Measurements from ENCODE around the gene AZU1. TPM values are rescaled to one million over a fixed set of nuclear protein-coding genes. Genes with fewer than 3 reads are reported as not detected.

Gene AZU1
- total and polyA plus RNA-seq, 7 donors, result 0.03 to 1.1 (median 0.36) TPM; not detected in 4

DNA sequence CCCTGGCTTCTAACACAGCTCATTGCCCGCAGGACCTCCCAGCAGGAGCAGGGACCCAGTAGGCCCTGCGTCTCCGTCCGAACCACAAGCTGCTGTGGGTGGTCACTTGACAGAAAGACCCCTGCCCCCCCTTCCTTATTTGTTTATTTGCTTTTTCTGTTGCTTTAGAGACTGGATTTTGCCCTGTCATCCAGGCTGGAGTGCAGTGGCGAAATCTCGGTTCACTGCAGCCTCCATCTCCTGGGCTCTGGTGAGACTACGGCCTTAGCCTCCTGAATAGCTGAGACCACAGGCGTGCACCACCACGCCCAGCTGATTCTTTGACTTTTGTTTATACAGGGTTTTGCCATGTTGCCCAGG, 38.0 kb upstream of the AZU1 start:
- Histone ChIP-seq H3K4me1 (peaks cover 0 to 11% (median 0%) of the 10 kb centered on the region in 4 donors), H3K4me3 (no peak overlapping the region), H3K36me3 (no peaks in the 10 kb centered on the region), H3K27ac (peak overlapping the region; percentile 35 to 55 (median 42)), H3K27me3 (no peaks in the 10 kb centered on the region), H3K9me3 (no peaks in the 10 kb centered on the region)
- no peak for TF ChIP-seq POLR2A (IDR thresholded peaks at IDR 0.05)
- TF ChIP-seq, protein P1, sequence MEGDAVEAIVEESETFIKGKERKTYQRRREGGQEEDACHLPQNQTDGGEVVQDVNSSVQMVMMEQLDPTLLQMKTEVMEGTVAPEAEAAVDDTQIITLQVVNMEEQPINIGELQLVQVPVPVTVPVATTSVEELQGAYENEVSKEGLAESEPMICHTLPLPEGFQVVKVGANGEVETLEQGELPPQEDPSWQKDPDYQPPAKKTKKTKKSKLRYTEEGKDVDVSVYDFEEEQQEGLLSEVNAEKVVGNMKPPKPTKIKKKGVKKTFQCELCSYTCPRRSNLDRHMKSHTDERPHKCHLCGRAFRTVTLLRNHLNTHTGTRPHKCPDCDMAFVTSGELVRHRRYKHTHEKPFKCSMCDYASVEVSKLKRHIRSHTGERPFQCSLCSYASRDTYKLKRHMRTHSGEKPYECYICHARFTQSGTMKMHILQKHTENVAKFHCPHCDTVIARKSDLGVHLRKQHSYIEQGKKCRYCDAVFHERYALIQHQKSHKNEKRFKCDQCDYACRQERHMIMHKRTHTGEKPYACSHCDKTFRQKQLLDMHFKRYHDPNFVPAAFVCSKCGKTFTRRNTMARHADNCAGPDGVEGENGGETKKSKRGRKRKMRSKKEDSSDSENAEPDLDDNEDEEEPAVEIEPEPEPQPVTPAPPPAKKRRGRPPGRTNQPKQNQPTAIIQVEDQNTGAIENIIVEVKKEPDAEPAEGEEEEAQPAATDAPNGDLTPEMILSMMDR (IDR thresholded peaks at IDR 0.05), result no peak
- WGBS, 2 donors, result 68 to 77% methylated on average over 9 of the region's 9 CpGs
- intact Hi-C loops (cut with DNase I), result no loop called here
- no peak for DNase-seq

DNA sequence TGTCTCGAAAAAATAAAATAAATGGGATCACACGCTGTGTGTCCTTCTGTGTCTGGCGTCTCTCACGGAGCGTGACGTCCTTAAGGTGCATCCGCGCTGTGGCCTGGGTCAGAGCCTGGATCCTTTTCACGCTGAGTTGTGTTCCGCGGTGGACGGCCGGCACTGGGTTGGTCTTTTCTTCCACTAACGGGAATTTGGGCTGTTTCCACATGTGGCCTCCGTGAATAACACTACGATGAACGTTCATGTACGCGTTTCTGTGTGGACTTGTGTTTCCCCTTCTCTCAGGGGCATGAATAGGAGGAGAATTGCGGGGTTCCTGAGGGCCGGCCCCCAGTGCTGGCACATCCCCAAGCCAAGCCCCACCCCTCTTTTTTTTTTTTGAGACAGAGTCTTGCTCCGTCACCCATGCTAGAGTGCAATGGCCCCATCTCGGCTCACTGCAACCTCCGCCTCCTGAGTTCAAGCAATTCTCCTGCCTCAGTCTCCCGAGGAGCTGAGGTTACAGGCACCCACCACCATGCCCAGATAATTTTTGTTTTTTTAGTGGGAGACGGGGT, 36.5 kb upstream of the AZU1 start:
- no peak overlapping the region for H3K4me3 ChIP-seq
- no peaks in the 10 kb centered on the region for H3K27me3 ChIP-seq
- peaks cover 0 to 19% (median 4%) of the 10 kb centered on the region in 4 donors for H3K4me1 ChIP-seq
- H3K36me3 ChIP-seq, result no peaks in the 10 kb centered on the region
- TF ChIP-seq POLR2AphosphoS5 (IDR thresholded peaks at IDR 0.05), result no peak
- TF ChIP-seq EP300 (IDR thresholded peaks at IDR 0.05), result no peak
- TF ChIP-seq, protein P1 (IDR thresholded peaks at IDR 0.05), result no peak
- TF ChIP-seq POLR2A (IDR thresholded peaks at IDR 0.05), result no peak
- DNase-seq, result no peak
- intact Hi-C loops (cut with DNase I), result no loop called here
- no peaks in the 10 kb centered on the region for H3K9me3 ChIP-seq
- 89 to 91% methylated on average over 26 of the region's 26 CpGs for WGBS, 2 donors
- no peak overlapping the region for H3K27ac ChIP-seq

DNA sequence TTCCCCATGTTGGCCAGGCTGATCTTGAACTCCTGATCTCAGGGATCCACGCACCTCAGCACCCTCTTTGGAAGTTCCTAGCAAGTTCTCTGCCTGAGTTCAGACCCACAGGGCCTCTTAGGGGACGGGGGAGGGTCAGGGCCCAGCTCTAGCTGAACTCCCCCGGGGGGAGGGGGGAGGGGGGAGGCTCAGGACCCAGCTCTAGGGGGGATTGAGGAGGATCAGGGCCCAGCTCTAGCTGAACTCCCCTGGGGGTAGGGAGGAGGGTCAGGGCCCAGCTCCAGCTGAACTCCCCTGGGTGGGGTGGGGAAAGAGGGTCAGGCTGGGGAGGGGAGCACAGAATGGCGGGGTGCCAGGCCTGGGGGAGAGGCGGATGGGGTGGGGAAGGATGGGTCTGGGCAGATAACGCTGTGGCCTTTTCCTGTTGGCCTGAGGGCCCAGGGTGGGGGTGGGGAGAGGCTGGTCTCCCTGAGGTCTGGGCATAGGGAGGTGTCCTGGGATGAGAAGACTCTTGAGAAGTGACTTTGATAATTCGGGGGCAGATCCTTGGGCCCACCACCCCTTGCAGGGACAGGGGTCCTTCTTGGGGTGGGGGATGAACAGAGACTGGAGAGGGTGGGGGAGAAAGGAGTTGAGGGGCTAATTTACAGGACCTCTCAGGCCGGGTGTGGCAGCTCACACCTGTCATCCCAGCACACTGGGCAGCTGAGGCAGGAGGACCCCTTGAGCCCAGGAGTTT, 35.9 kb upstream of the AZU1 start:
- H3K27me3 ChIP-seq, result no peaks in the 10 kb centered on the region
- TF ChIP-seq, protein P1 (IDR thresholded peaks at IDR 0.05), result no peak
- no peak for TF ChIP-seq EP300 (IDR thresholded peaks at IDR 0.05)
- no peak for TF ChIP-seq POLR2AphosphoS5 (IDR thresholded peaks at IDR 0.05)
- no peak for TF ChIP-seq POLR2A (IDR thresholded peaks at IDR 0.05)
- no peaks in the 10 kb centered on the region for H3K36me3 ChIP-seq
- H3K9me3 ChIP-seq, result no peaks in the 10 kb centered on the region
- peak overlapping the region in 1 of 4 donors; percentile 46 for H3K27ac ChIP-seq
- no peak for DNase-seq
- WGBS, 2 donors, result 73 to 75% methylated on average over 8 of the region's 8 CpGs
- H3K4me3 ChIP-seq, result no peak overlapping the region
- intact Hi-C loops (cut with DNase I), result no loop called here
- H3K4me1 ChIP-seq, result peaks cover 0 to 24% (median 10%) of the 10 kb centered on the region in 4 donors

DNA sequence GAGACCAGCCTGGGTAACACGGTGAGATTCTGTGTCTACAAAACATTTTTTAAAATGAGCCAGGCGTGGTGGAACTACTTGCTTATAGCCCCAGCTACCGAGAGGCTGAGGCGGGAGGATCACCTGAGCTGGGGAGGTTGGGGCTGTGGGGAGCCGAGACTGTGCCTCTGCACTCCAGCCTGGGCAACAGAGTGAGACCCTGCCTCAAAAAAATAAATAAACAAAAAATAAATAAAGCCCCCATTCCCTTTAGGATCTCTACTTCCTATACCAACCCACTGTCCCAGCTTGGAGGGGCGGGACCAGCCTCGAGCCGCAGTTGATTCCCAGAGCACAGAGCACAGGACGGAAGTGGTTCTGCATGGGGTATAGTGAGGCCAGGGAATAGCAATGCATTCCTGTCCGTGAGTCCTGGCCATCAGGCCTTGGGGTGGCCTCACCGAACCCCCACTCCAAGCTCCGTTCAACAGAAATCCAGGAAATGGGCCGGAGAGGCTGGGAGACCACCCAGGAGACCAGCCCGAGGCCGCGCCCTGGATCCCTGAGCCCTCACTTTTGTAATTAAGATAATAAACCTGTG, 35.2 kb upstream of the AZU1 start:
- H3K4me1 ChIP-seq, result peaks cover 0 to 24% (median 10%) of the 10 kb centered on the region in 4 donors
- peak overlapping the region in 1 of 4 donors; percentile 46 for H3K27ac ChIP-seq
- TF ChIP-seq POLR2AphosphoS5 (IDR thresholded peaks at IDR 0.05) (no peak), POLR2A (IDR thresholded peaks at IDR 0.05) (no peak), EP300 (IDR thresholded peaks at IDR 0.05) (no peak)
- TF ChIP-seq, protein P1 (IDR thresholded peaks at IDR 0.05), result no peak
- DNase-seq, result no peak
- WGBS, 2 donors, result 75 to 84% methylated on average over 16 of the region's 16 CpGs
- no peaks in the 10 kb centered on the region for H3K27me3 ChIP-seq
- intact Hi-C loops (cut with DNase I), result no loop called here
- no peaks in the 10 kb centered on the region for H3K9me3 ChIP-seq
- no peak overlapping the region for H3K4me3 ChIP-seq
- no peaks in the 10 kb centered on the region for H3K36me3 ChIP-seq

Data from sigmoid colon (tissue), 7 donors.